GM19324 (cell line): ENCODE results near the gene TNS3.

Source experiments
- ATAC-seq: cut with Tn5 transposase; IDR thresholded peaks from one replicate; pipeline ENCODE4 v1.9.1; 2021; ENCODE audit warnings: mild to moderate bottlenecking, moderate library complexity; ENCODE audit not compliant: unreplicated experiment, low FRiP score

The TNS3 gene

DNA sequence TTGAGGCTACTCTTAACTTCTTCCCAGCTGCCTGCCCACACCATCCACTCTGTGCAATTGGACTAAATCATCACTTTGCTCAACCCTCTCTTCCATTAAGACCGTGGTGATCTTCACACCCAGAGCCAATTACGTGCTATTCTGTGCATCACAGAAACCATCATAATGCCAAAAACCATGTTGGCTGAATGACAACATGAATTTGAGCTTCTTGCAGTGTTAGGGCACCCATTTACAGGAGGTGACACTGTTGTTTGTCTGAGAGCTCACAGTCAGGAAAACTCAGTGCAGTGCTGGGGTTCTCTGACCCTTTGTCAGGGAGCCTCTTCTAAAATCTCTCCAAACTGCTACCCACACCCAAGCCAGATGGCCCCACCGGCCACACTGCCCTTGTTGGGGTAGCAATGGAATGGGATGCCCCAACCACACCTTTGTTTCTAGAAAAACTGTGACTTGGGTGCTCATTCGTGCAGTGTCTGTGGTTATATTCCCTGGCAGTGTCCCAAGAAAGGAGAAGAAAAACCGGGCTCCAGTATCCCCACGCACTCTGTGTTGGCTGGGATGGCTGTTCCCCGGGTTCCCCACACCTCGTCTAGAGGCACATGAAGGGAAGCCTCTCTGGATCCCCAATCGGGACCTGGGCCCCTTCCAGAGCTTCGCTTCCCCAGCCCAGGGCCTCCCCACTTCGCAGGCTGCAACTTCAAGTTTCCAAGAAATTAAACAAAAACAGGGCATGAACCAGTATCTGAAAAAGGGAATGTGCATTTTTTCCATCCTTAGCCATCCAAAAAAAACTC, 2.0 kb upstream of the TNS3 start:
- ATAC-seq, result no peak

- ATAC-seq, result no peak
These were observed 1.1 kb upstream of the TNS3 start for GRCh38 chr7:47582764-47583738.

DNA sequence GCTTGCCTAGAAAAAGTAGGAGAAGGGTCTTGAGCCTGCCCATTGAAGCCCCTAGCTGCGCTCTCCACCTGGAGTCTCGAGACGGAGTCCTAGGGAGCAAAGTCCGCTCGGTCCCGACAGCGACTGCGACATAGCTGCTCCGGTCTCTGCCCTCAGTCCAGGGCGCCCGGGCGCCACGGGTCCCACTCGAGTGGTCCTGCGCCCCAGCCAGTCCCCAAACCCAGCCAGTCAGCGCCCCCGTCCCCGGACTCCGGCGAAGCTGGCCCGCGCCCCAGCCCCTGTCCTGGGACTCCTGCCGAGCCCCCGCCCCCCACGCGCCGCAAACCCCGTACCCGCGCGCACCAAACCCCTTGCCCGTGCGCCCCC, 490 bp downstream of the TNS3 start:
- no peak for ATAC-seq

GRCh38 chr7:47580811-47581331, 1.0 kb downstream of the TNS3 start:
- no peak for ATAC-seq

DNA sequence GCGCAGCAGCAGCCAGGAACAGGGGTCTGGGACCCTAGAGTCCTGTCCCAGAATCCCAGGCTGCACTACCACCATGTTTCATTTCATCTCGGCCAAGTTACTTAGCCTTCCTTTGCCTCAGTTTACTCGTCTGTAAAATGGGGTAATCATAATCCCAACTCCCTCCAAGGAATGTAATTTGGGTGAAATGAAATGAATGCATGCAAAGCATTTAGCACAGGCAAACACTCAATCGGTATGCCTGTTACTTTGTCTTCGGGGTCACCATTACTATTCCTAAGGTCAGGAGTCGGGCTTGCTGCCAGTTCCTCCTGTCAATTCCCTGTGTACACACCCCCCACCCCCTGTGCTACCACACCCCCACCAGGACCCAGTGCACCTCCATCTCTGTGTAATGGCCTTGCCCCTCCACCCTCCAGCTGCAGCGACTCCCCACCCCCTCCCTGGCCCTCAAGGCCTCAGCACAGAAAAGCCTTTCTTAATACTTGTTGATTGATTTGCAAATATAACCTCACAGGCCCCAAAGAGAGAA, 1.7 kb downstream of the TNS3 start:
- ATAC-seq, result no peak

DNA sequence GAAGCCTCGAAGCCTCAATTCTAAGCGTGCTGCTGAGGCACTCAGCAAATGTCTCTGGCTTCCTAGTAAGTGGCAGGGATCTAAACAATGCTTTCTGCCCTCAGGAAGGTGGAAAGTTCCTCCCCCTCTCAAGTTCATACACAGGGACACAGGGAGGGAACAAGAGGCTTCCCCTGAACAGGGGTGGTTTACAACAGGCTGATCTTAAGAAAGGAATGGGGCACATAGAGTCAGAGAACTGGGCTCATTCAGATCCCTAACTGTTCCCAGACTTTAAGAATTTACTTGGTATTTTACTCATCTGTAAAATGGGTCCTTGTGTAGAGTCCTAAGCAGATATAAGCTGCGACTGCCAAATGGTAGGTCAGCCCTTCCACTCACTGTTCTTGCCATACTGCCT, 2.5 kb downstream of the TNS3 start:
- ATAC-seq, result no peak

- ATAC-seq, result no peak
These were observed 3.2 kb downstream of the TNS3 start for GRCh38 chr7:47578579-47579270.

DNA sequence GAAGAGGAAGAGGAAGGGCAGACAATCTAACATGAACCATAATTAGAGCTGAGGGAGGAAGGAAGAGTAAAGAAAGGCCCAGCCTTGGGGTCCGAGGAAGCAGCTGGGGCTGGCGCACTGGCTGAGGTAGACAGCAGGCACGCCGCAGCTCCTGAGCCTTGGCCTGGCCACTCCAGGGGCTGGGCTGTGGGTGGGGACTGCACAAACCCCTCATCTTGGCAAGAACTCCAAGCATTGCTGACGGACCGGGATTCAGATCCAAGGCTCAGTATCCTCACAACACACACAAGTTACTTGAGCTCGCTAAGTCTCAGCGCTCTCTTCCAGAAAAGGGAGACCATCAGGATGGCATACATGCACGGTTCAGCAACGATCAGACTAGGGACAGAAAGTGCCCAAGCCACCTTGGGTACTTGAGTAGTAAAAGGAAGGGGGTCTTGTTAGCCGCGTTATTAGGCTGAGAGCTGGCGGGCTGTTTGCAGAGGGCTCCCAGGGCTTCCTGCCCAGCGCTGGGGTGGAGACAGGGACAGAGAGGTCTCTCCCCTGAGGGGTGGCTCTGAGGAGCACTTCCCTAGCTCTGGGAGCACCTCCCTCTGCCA, 4.5 kb downstream of the TNS3 start:
- ATAC-seq, result no peak

DNA sequence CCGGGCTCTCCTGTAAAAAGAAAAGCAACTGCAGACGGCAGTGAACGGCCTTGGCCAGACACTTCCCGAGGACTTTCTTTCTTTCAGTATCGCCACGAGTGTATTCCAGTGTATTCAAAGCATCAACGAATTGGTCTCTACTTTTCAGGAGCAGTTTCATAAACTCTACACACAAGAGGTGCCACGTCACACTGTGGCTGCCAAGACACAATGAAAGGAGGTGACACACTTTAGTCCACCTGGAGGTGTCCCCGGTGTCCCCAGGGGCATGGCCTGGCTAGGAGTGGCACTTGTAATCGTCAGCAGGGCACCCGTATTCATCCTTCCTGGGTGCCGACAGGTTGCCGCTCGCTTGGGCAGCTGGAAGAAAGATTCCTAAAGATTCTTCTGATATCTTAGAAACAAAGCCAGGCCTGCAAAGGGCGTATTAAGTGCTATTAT, 5.0 kb downstream of the TNS3 start:
- ATAC-seq, result no peak

- ATAC-seq, result no peak
These were observed 5.7 kb downstream of the TNS3 start for GRCh38 chr7:47576031-47576865.

GRCh38 chr7:47574482-47575329, 7.2 kb downstream of the TNS3 start:
- peak; percentile 65 for ATAC-seq

DNA sequence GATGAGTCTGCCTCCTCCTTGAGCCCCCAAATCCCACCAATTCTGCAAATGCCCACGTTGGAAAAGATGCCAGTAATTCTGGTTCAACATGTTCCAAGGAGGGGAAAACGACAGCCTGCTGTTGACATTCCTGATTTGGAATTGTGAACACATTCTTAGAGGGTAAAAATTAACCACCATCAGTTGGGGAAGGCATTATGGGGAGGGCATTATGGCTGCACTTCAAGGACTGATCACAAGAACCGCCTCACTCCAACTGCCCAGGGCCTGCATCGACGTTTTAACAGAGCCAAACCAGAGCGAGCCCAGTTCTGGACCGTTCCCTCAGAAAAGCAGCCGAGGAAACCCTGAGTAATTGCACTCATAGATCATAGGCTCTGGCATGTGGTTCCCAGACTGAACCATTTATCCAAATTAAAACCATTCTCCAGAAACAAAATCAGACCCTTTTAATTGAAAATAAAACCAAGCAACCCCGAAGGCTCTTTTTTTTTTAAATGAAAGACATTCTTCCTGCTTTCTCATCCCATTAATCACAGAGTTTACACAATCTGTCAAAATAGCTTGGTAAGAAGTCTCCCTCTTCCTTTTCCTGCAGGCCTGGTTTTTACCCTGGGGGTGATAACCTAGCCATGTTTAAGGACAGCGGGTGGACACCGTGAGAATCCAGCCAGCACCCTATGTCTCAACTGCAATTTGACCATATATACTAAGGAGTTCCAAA, 8.0 kb downstream of the TNS3 start:
- no peak for ATAC-seq

DNA sequence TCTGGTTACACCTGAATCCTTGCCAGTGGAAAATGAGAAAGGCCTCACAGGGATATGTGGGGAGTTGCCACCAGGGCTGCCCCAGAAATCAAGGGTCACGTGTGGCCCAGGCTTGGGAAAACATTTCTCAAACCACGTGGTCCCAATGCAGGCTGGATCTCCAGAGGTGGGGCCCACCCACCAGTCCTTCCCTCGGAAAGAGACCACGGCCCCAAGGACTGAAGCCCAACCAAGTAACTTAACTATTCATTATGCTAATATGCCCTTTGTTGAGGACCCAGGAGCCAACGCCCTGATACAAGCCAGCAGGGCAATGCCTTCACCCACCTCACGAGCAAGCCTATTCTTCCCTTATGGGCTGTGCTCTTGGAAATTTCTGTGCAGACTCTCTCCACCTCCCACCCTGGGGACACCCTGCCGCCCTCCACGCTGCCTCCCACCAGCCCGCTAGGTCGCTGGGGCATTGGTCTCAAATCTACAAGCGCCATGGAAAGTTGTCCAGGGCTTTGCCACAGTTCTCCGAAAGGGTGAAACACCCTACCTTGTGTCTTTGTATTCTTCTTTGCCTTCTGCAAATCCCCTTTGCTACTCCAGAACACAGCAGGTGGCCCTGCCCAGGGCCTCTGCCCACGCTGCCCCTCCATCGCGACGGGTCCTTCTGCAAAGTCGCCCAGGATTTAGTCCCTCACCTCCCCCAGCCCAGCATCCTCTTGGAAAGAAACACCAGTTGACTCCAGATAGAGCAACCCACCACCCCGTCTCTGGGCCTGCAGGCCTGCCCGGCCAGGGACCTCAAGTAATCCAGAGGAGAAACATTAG, 8.8 kb downstream of the TNS3 start:
- ATAC-seq, result no peak

DNA sequence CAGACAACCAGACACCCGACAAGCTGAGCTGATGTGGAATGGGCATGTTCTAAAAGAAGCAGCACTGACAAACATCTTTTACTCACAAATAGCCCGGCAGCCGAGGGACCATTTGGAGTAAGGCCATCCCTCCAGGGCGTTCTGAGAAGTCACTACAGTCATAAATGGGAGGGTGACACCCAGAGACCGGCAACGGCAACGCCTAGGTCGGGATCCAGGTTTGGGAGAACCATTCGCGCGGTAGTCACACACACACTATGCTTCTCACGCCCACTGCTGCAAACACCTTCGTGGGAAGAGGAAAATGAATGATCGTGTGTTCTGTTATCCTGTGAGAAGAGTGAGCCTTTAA, 9.8 kb downstream of the TNS3 start:
- no peak for ATAC-seq

DNA sequence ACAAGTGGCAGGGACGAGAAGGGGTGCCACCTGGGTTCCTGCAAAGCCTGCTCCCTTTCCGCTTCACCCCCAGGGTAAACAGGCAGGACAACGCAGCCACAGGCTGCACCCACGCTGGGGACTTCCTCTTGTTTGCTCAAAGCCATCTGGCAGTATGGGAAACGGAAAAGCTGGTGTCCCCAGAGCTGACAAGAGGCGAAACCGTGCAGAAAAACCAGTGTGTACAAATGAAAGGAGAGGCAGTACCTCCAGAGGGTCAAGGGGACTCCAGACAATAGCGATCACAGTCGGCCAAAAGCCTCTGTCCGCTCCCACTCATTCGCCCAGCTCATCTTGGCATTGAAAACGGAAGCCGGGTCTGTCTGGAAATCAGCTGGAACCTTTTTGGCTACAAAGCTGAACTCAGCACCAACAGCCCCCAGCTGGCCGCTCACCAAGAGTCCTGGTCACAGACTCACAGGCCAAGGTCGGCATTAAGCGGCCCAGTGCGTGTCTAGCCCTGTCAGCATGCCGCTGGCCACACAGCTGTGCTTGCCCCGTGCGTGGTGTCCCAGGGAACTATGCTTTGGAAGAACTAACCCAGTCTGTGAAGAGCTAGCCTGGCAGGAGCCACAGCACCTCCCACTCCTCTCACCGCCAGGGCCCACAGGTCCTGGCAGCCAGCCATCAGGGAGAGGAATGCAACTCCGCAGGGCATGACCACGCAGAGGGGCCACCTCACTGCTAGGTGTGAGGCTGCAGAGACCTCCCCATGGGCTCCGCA, 10.4 kb downstream of the TNS3 start:
- no peak for ATAC-seq

GRCh38 chr7:47570649-47571050, 11.3 kb downstream of the TNS3 start:
- ATAC-seq, result no peak
